GM19043 (cell line): Measurements from ENCODE around the gene KNOP1.
"Not testable (repeated sequence)": the region's sequence is repeated elsewhere in the genome, so short reads cannot be mapped to it uniquely, and the experiment has no call there.

ENCODE experiments used
- ATAC-seq: cut with Tn5 transposase; IDR thresholded peaks from one replicate; pipeline ENCODE4 v1.9.1; 2021; ENCODE audit warnings: low read depth; ENCODE audit not compliant: unreplicated experiment

Gene KNOP1

DNA sequence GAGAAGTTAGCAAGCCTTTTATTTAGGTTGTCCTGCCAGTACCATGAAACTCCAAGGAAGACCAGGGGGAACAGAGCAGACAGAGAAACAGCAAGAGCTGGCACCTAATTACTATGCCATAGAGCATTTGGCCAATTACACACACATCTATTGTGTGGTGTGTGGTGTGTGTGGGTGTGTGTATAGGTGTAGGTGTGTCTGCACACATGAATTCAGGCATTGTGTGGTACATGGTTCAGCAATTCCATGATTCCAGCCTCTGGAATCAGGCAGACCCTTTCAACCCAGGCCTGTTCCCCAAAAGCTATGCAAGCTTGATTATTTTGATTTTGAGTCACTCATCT lies 25.8 kb upstream of the KNOP1 start:
- ATAC-seq = no peak

- no peak for ATAC-seq
These were observed 23.3 kb upstream of the KNOP1 start for GRCh38 chr16:19741354-19741753.

- ATAC-seq = no peak
These were observed 19.4 kb upstream of the KNOP1 start for GRCh38 chr16:19737306-19738038.

DNA sequence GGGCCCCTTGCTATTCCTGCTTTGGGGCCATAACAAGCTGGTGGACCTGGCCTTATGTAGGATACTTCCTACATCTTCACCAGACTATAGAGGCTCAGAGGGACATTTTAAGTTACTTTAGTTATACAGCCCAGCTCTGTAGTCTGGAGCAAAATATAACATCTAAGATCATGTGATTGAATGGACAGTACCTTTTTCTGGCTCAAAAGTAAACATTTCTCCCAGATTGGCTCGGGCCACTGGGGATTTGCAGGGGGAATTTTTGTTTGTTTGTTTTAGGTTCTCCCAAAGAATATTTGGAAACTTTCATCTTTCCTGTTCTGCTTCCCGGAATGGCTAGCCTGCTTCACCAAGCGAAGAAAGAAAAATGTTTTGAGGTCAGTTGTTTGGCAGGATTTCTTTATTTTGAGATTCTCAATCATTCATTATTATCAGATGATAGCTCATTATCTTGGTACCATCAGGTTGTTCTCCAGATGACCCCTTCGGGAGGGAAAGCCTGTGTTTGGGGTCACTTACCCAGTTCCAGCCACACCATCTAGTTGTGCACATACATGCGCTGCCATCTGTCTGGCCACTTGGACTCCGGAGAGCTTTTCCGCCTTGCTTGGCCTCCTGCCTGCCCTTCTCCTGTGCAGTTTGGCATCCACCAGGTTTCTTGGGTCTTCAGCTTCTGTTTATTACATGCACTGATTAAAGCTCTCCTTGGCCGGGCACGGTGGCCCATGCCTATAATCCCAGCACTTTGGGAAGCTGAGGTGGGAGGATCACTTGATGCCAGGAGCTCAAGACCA lies 17.2 kb upstream of the KNOP1 start:
- no peak for ATAC-seq

- no peak for ATAC-seq
These were observed 15.5 kb upstream of the KNOP1 start for GRCh38 chr16:19733551-19733950.

DNA sequence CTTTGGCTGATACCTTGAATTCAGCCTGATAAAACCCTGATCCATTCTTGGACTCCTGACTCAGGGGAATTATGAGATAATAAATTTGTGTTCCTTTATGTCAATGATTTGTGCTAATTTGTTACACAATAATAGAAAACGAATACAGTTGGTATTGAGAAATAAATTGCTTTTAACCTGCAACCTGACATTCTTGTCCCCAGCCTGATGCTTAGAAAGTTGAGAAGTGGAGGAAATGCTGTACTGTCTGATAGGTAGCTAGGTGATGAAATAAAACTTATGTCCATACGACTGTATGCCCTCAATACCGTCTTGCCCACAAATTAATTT lies 10.6 kb upstream of the KNOP1 start:
- no peak for ATAC-seq

- ATAC-seq = no peak
These were observed 5.0 kb upstream of the KNOP1 start for GRCh38 chr16:19722981-19723380.

GRCh38 chr16:19722269-19722952 lies 4.4 kb upstream of the KNOP1 start:
- ATAC-seq = no peak

- no peak for ATAC-seq
These were observed 568 bp upstream of the KNOP1 start for GRCh38 chr16:19718624-19718965.

DNA sequence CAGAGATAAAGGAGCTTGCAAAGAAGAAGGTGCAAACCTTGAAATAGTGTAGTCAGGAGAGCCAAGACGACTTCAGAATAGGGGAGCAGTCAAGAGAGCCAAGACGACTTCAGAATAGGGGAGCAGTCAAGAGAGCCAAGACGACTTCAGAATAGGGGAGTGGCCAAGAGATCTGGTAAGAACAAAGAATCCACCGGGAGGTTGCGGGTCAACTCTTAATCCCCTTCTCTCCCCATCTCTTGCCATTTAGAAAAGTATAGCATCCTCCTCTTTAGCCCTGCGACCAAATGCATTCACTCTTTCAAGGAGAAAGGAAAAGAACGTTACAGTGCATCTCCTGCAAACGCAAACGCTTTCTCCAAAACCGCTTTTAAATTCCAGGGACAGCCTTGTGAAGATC lies 713 bp downstream of the KNOP1 start:
- ATAC-seq = no peak

DNA sequence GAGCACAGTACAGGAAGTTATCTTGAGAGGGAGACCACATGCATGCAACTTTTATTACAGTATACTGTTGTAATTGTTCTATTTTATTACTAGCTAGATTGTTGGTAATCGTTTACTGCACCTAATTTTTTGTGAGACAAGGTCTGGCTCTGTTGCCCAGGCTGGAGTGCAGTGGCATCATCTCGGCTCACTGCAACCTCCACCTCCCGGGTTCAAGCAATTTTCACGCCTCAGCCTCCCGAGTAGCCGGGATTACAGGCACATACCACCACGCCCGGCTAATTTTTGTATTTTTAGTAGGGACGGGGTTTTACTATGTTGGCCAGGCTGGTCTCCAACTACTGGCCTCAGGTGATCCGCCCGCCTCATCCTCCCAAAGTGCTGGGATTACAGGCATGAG lies 1.3 kb downstream of the KNOP1 start:
- not testable (repeated sequence) for ATAC-seq

- ATAC-seq = no peak
These were observed 1.8 kb downstream of the KNOP1 start for GRCh38 chr16:19716183-19716582.

GRCh38 chr16:19715566-19715965 lies 2.5 kb downstream of the KNOP1 start:
- ATAC-seq = no peak

DNA sequence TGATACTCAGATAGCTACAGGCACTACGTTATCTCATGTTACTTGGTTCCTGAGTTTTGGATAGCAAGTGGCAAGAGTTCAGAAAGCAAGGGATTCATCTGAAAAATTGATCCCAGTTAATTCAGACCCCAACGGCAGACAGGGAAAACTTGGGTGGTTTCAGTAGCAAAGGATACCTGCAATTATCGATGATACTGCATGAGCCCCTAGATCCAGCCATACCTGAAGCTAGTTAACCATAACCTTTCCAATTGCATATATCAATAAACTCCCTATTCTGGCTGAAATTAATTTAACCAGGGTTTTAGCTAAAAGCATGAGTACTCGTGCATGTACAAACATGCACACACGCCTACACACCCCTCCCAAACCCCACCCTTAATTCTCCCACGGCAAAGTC lies 4.3 kb downstream of the KNOP1 start:
- ATAC-seq = no peak

- ATAC-seq = no peak
These were observed 5.5 kb downstream of the KNOP1 start for GRCh38 chr16:19712418-19713058.

DNA sequence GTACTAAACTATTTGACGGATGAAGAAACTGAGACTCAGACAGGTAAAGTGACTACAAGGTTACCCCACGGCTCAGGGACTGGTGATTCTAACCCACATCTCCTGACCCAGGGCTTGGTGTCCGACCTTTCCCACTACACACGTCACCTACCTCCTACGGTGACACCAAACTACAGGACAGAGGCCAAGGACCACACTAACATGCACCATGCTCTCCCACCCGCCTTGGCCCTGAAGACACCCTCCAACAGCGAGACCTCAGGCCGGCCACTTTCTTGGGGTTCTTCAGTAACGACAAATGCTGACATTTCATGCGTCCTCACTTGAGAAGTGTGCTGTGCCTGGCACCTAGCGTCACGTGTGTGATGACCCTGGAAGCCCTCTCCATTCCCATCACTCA lies 6.4 kb downstream of the KNOP1 start:
- no peak for ATAC-seq

- no peak for ATAC-seq
These were observed 7.0 kb downstream of the KNOP1 start for GRCh38 chr16:19710991-19711545.

- no peak for ATAC-seq
These were observed 7.7 kb downstream of the KNOP1 start for GRCh38 chr16:19710191-19710908.

DNA sequence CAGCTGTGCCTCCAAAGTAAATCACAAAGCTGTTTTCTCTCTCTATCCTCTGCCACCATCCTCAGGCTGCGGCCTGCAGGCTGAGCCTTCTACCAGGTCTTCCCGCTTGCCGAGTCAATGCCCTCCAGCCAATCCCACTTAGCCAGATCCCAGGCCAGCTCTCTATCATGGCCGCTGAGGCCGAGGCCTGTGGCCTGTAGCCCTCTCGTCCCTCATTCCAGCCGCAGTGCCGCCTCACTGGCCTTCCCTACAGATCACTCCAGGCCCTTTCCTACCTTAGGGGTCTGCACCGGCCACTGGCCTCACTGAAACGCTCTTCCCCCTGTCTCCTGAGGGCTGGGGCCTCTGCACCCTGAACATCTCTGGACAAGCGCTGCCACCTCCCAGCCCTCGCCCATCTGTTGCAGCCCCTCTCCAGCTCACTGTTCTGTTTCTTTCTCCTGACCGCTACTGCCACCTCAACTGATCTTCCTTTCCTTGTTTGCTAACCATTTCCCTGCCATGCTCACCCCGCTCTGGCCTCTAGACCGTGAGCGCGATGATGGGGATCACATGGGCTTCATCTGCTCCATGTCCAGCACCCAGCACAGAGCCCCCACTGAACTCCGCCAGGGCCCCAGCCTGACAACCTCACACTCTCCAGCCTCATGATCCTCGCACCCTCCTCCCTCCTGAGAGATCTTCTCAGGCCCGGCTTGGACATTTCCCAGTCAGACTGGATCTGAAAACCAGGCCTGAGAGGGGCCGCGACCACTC lies 8.5 kb downstream of the KNOP1 start:
- no peak for ATAC-seq
